Hepatic stellate cell (primary cell): ENCODE results near the gene LMNA.
A peak's percentile ranks its signal among the peaks of the same experiment; 100 is the strongest.
"Not testable (repeated sequence)": the region's sequence is repeated elsewhere in the genome, so short reads cannot be mapped to it uniquely, and the experiment has no call there.

Experiments
- DNase-seq: peaks from one replicate; pipeline ENCODE4 v3.0.0; 2011; ENCODE audit warnings: low spot score

The LMNA gene

GRCh38 chr1:156104861-156105832 is 9.4 kb upstream of the LMNA start:
- DNase-seq, result no peak

- peak; percentile 58 for DNase-seq
Observed at GRCh38 chr1:156106624-156107488, 7.7 kb upstream of the LMNA start.

GRCh38 chr1:156108057-156108456 is 6.5 kb upstream of the LMNA start:
- no peak for DNase-seq

GRCh38 chr1:156108664-156109241 is 5.8 kb upstream of the LMNA start:
- DNase-seq, result no peak

- no peak for DNase-seq
Observed at GRCh38 chr1:156110252-156110651, 4.3 kb upstream of the LMNA start.

- DNase-seq, result no peak
Observed at GRCh38 chr1:156111355-156111962, 3.1 kb upstream of the LMNA start.

- DNase-seq, result no peak
Observed at GRCh38 chr1:156112276-156113137, 2.0 kb upstream of the LMNA start.

- no peak for DNase-seq
Observed at GRCh38 chr1:156113282-156113950, 1.1 kb upstream of the LMNA start.

- no peak for DNase-seq
Observed at GRCh38 chr1:156114919-156115513, 505 bp downstream of the LMNA start.

- peak; percentile 58 for DNase-seq
Observed at GRCh38 chr1:156115514-156116374, 1.2 kb downstream of the LMNA start.

GRCh38 chr1:156116731-156117130 is 2.2 kb downstream of the LMNA start:
- DNase-seq, result not testable (repeated sequence)

GRCh38 chr1:156117414-156118176 is 3.1 kb downstream of the LMNA start:
- no peak for DNase-seq

- no peak for DNase-seq
Observed at GRCh38 chr1:156118177-156118868, 3.8 kb downstream of the LMNA start.

- DNase-seq, result peak; percentile 78
Observed at GRCh38 chr1:156119503-156120209, 5.1 kb downstream of the LMNA start.

GRCh38 chr1:156120318-156120717 is 5.8 kb downstream of the LMNA start:
- no peak for DNase-seq

GRCh38 chr1:156121005-156121404 is 6.5 kb downstream of the LMNA start:
- DNase-seq, result not testable (repeated sequence)

GRCh38 chr1:156121457-156121856 is 6.9 kb downstream of the LMNA start:
- DNase-seq, result no peak
